CD1c-positive myeloid dendritic cell (primary cell): ENCODE results near the gene PDLIM7.
A peak's percentile ranks its signal among the peaks of the same experiment; 100 is the strongest.
"Not testable (repeated sequence)": the region's sequence is repeated elsewhere in the genome, so short reads cannot be mapped to it uniquely, and the experiment has no call there.

Experiments
- DNase-seq: peaks from one replicate; pipeline ENCODE4 v3.0.0-alpha.2; 2016; ENCODE audit errors: extremely low spot score

Gene PDLIM7

GRCh38 chr5:177491429-177491945 lies 5.9 kb downstream of the PDLIM7 start:
- no peak for DNase-seq

GRCh38 chr5:177490992-177491391 lies 6.4 kb downstream of the PDLIM7 start:
- no peak for DNase-seq

- DNase-seq = peak; percentile 34
Measured at GRCh38 chr5:177490311-177490991, 7.0 kb downstream of the PDLIM7 start.

- DNase-seq = no peak
Measured at GRCh38 chr5:177489119-177489716, 8.2 kb downstream of the PDLIM7 start.

- no peak for DNase-seq
Measured at GRCh38 chr5:177487975-177488374, 9.4 kb downstream of the PDLIM7 start.

GRCh38 chr5:177487144-177487543 lies 10.3 kb downstream of the PDLIM7 start:
- no peak for DNase-seq

- no peak for DNase-seq
Measured at GRCh38 chr5:177486256-177486655, 11.1 kb downstream of the PDLIM7 start.

GRCh38 chr5:177485753-177486152 lies 11.7 kb downstream of the PDLIM7 start:
- DNase-seq = not testable (repeated sequence)

- DNase-seq = no peak
Measured at GRCh38 chr5:177484902-177485549, 12.4 kb downstream of the PDLIM7 start.

GRCh38 chr5:177483994-177484901 lies 13.2 kb downstream of the PDLIM7 start:
- no peak for DNase-seq

- no peak for DNase-seq
Measured at GRCh38 chr5:177483042-177483441, 14.4 kb downstream of the PDLIM7 start.

- DNase-seq = no peak
Measured at GRCh38 chr5:177482359-177482795, 15.0 kb downstream of the PDLIM7 start.

- DNase-seq = peak; percentile 89
Measured at GRCh38 chr5:177479774-177480173, 17.6 kb downstream of the PDLIM7 start.

- DNase-seq = peak; percentile 93
Measured at GRCh38 chr5:177478711-177479646, 18.4 kb downstream of the PDLIM7 start.

GRCh38 chr5:177477701-177478477 lies 19.5 kb downstream of the PDLIM7 start:
- DNase-seq = no peak

GRCh38 chr5:177476531-177477233 lies 20.7 kb downstream of the PDLIM7 start:
- DNase-seq = no peak

GRCh38 chr5:177475563-177476427 lies 21.6 kb downstream of the PDLIM7 start:
- peak; percentile 28 for DNase-seq
